GM13977 (cell line): Measurements from ENCODE around the gene BICC1.

ENCODE experiments used
- DNase-seq: peaks from one replicate; pipeline ENCODE4 v3.0.0; 2012; ENCODE audit warnings: low spot score
- CTCF ChIP-seq: IDR thresholded peaks from 2 replicates; pipeline ENCODE4 v1.5.1; 2012; ENCODE audit warnings: mild to moderate bottlenecking, control low read depth; ENCODE audit not compliant: insufficient read depth; ENCODE audit errors: extremely low read depth, missing control alignments
- in situ Hi-C: fragments of 300-500 bp; cut with MboI; formaldehyde crosslinking; loops from one replicate; pipeline ENCODE4 v1.12.0; 2022; ENCODE audit warnings: low sequenced_read_pairs, low pct_unique_long_range_greater_than_20kb, mixed read lengths, inconsistent platforms; ENCODE audit not compliant: unreplicated experiment

BICC1 gene

GRCh38 chr10:58665361-58665760 lies 152.7 kb downstream of the BICC1 start:
- no peak for DNase-seq
- in situ Hi-C loops, result no loop called here
- no peak for TF ChIP-seq CTCF

- no peak for DNase-seq
- TF ChIP-seq CTCF, result no peak
- in situ Hi-C loops, result no loop called here
These were observed 153.4 kb downstream of the BICC1 start for GRCh38 chr10:58666024-58666423.

GRCh38 chr10:58667658-58668310 lies 155.1 kb downstream of the BICC1 start:
- no peak for DNase-seq
- in situ Hi-C loops, result no loop called here
- TF ChIP-seq CTCF, result no peak

GRCh38 chr10:58672845-58673244 lies 160.2 kb downstream of the BICC1 start:
- TF ChIP-seq CTCF, result no peak
- no peak for DNase-seq
- in situ Hi-C loops, result no loop called here

- no peak for DNase-seq
- TF ChIP-seq CTCF, result no peak
- in situ Hi-C loops, result no loop called here
These were observed 161.6 kb downstream of the BICC1 start for GRCh38 chr10:58674251-58674650.

- no peak for DNase-seq
- in situ Hi-C loops, result no loop called here
- TF ChIP-seq CTCF, result no peak
These were observed 162.6 kb downstream of the BICC1 start for GRCh38 chr10:58675321-58675720.
